H1 (cell line): ENCODE measurements around the gene SMAP1. TPM values are rescaled to one million over a fixed set of nuclear protein-coding genes. Genes with fewer than 3 reads are reported as not detected.

Source experiments
- ATF2 ChIP-seq: IDR thresholded peaks from 2 replicates; pipeline ENCODE4 v1.6.1; 2012; ENCODE audit warnings: low read length, inconsistent platforms
- CEBPB ChIP-seq: IDR thresholded peaks from 2 replicates; pipeline ENCODE4 v1.6.1; 2012; ENCODE audit warnings: low read depth, low read length
- CHD1 ChIP-seq: IDR thresholded peaks from 2 replicates; pipeline ENCODE4 v1.6.1; 2012; ENCODE audit warnings: low read depth, low read length, improper control_type of control experiment
- KDM5A ChIP-seq: fragments of 200-600 bp; IDR thresholded peaks from 2 replicates; pipeline ENCODE4 v1.7.1; 2012; ENCODE audit warnings: mild to moderate bottlenecking, low read length, inconsistent platforms, mixed read lengths
- NRF1 ChIP-seq: IDR thresholded peaks from 2 replicates; pipeline ENCODE4 v1.6.1; 2011; ENCODE audit warnings: mild to moderate bottlenecking, low read depth, low read length, improper control_type of control experiment
- POLR2AphosphoS5 ChIP-seq: IDR thresholded peaks from 2 replicates; pipeline ENCODE4 v1.6.1; 2011; ENCODE audit warnings: low read depth, low read length
- SP4 ChIP-seq: IDR thresholded peaks from 2 replicates; pipeline ENCODE4 v1.6.1; 2012; ENCODE audit warnings: low read length, inconsistent platforms
- TAF1 ChIP-seq: IDR thresholded peaks from 2 replicates; pipeline ENCODE4 v1.6.1; 2011; ENCODE audit warnings: mild to moderate bottlenecking, low read depth, low read length
- TCF12 ChIP-seq: IDR thresholded peaks from 2 replicates; pipeline ENCODE4 v1.6.1; 2011; ENCODE audit warnings: low read depth, mild to moderate bottlenecking, low read length
- YY1 ChIP-seq: IDR thresholded peaks from 2 replicates; pipeline ENCODE4 v1.6.1; 2011; ENCODE audit warnings: low read depth, mild to moderate bottlenecking, low read length
- polyA plus RNA-seq, 7 experiments: library from polyadenylated mRNA; depleted of rRNA in 3 of 7; stranded (reverse) in 5 of 7; unstranded in 2 of 7; fragments of >200 nt in 5 of 7; fragments of 200-250 nt in 2 of 7; gene quantifications; 1 replicate in 5 of 7; 2 replicates in 1 of 7; 4 replicates in 1 of 7; pipeline versions ENCODE4 v1.2.1 to v1.2.3, GENCODE V29; 2011 to 2013; ENCODE audit warnings: missing spikeins in 2 of 7, mixed read lengths in 2 of 7
- total RNA-seq: library from RNA; stranded (reverse); fragmentation: NEBNext Ultra II Directional; extraction: Animal tissue kit (Norgen Biotek cat#: 25700); gene quantifications from 2 replicates; pipeline ENCODE4 v1.2.1, GENCODE V29; 2021
- TF ChIP-seq, protein P1 (sequence below): fragments of 300-600 bp; sonication (generic); IDR thresholded peaks from 2 replicates; pipeline ENCODE4 v1.7.1; 2012; ENCODE audit warnings: low read length, moderate library complexity, mild to moderate bottlenecking, inconsistent platforms; ENCODE audit not compliant: insufficient replicate concordance
- TF ChIP-seq, protein P2 (sequence below): IDR thresholded peaks from 2 replicates; pipeline ENCODE4 v1.6.1; 2012; ENCODE audit warnings: inconsistent platforms

Gene SMAP1
- total and polyA plus RNA-seq, 2 of the 8 experiments (the other 6 are each of a cell fraction or from before 2014, with no cell fraction given) = 18.8 to 32.4 TPM

DNA sequence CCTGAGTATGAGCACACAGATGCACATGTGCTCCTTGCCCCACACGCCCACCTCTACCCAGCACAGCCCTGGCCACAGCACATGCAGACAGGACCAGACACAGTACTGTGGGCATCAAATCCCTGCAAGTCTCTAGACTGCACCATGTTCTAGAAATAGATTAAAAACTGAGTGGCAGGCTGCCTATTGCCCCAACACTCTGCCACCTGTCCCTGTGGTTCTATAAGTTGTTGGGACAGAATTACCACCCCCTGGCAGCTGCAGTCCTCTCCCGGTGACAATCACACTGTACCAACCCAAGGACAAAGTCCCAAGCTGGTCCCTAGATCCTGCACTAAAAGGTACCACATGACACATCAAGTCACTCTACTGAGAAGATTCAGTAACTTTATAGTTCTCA is 219.0 kb downstream of the SMAP1 start (continued):
- TF ChIP-seq, protein P1, sequence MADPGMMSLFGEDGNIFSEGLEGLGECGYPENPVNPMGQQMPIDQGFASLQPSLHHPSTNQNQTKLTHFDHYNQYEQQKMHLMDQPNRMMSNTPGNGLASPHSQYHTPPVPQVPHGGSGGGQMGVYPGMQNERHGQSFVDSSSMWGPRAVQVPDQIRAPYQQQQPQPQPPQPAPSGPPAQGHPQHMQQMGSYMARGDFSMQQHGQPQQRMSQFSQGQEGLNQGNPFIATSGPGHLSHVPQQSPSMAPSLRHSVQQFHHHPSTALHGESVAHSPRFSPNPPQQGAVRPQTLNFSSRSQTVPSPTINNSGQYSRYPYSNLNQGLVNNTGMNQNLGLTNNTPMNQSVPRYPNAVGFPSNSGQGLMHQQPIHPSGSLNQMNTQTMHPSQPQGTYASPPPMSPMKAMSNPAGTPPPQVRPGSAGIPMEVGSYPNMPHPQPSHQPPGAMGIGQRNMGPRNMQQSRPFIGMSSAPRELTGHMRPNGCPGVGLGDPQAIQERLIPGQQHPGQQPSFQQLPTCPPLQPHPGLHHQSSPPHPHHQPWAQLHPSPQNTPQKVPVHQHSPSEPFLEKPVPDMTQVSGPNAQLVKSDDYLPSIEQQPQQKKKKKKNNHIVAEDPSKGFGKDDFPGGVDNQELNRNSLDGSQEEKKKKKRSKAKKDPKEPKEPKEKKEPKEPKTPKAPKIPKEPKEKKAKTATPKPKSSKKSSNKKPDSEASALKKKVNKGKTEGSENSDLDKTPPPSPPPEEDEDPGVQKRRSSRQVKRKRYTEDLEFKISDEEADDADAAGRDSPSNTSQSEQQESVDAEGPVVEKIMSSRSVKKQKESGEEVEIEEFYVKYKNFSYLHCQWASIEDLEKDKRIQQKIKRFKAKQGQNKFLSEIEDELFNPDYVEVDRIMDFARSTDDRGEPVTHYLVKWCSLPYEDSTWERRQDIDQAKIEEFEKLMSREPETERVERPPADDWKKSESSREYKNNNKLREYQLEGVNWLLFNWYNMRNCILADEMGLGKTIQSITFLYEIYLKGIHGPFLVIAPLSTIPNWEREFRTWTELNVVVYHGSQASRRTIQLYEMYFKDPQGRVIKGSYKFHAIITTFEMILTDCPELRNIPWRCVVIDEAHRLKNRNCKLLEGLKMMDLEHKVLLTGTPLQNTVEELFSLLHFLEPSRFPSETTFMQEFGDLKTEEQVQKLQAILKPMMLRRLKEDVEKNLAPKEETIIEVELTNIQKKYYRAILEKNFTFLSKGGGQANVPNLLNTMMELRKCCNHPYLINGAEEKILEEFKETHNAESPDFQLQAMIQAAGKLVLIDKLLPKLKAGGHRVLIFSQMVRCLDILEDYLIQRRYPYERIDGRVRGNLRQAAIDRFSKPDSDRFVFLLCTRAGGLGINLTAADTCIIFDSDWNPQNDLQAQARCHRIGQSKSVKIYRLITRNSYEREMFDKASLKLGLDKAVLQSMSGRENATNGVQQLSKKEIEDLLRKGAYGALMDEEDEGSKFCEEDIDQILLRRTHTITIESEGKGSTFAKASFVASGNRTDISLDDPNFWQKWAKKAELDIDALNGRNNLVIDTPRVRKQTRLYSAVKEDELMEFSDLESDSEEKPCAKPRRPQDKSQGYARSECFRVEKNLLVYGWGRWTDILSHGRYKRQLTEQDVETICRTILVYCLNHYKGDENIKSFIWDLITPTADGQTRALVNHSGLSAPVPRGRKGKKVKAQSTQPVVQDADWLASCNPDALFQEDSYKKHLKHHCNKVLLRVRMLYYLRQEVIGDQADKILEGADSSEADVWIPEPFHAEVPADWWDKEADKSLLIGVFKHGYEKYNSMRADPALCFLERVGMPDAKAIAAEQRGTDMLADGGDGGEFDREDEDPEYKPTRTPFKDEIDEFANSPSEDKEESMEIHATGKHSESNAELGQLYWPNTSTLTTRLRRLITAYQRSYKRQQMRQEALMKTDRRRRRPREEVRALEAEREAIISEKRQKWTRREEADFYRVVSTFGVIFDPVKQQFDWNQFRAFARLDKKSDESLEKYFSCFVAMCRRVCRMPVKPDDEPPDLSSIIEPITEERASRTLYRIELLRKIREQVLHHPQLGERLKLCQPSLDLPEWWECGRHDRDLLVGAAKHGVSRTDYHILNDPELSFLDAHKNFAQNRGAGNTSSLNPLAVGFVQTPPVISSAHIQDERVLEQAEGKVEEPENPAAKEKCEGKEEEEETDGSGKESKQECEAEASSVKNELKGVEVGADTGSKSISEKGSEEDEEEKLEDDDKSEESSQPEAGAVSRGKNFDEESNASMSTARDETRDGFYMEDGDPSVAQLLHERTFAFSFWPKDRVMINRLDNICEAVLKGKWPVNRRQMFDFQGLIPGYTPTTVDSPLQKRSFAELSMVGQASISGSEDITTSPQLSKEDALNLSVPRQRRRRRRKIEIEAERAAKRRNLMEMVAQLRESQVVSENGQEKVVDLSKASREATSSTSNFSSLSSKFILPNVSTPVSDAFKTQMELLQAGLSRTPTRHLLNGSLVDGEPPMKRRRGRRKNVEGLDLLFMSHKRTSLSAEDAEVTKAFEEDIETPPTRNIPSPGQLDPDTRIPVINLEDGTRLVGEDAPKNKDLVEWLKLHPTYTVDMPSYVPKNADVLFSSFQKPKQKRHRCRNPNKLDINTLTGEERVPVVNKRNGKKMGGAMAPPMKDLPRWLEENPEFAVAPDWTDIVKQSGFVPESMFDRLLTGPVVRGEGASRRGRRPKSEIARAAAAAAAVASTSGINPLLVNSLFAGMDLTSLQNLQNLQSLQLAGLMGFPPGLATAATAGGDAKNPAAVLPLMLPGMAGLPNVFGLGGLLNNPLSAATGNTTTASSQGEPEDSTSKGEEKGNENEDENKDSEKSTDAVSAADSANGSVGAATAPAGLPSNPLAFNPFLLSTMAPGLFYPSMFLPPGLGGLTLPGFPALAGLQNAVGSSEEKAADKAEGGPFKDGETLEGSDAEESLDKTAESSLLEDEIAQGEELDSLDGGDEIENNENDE = no peak
- TF ChIP-seq NRF1 (no peak), TAF1 (no peak), CHD1 (no peak), ATF2 (no peak), POLR2AphosphoS5 (no peak), YY1 (no peak), SP4 (no peak), CEBPB (no peak), KDM5A (no peak), TCF12 (no peak)
- TF ChIP-seq, protein P2, sequence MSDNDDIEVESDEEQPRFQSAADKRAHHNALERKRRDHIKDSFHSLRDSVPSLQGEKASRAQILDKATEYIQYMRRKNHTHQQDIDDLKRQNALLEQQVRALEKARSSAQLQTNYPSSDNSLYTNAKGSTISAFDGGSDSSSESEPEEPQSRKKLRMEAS = no peak
